ENCODE results near the gene ICA1. TPM values are rescaled to one million over a fixed set of nuclear protein-coding genes. Genes with fewer than 3 reads are reported as not detected.

Gene ICA1
- total and polyA plus RNA-seq, 4 experiments from 2014 or later, result 1.2 to 7.4 (median 2.4) TPM

DNA sequence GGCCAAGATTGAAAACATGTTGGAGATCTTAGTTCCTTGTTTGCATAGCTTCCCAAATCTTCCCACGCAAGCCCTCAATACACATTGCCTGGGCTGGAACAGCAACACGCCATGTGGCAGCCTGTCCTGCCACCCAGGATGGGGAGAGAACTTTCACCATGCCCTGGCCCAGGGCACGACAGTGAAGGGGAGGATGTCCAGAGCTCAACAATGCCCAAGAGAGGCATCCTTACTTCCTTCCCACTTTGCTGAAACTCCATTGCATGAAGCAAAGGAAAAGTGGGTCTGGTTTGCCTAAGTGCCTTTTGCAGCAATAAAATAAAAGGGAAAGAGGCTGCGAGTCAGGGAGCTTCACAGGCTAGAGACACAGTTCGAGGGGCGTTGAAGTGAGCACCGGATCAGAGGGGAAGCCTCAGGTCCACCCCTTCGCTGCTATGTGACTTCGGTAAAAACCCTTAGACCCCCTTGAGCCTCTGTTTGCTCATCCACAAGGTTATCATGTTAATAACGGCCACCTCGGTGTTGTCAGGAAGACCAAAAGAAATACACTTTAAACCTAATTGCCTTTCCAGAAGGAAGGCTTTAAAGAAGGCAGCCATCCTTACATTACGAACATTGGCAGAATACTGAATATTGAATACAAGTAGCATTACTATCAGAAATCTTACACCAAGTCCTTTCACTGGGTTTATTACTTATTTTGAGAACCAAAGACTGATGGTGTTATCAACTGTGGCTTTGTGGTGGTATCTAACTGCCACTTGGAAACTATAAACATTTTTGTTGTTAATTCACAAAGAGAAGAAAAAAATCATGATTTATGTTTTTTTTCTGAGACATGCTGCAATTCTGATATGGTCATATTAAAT lies 133.3 kb downstream of the ICA1 start:
- H3K36me3 Mint-ChIP-seq, result no peaks in the 10 kb centered on the region
- peak overlapping the region; percentile 93 to 99 (median 95) for H3K27ac Mint-ChIP-seq
- H3K4me3 Mint-ChIP-seq, result peak overlapping the region in 7 of 8 donors; percentile 60 to 79 (median 73)
- Histone ChIP-seq H3K4me1 (ENCODE audit: insufficient read depth, low read length) (peaks cover 96% of the 10 kb centered on the region), H3K27ac (ENCODE audit: low read depth, low read length) (peak overlapping the region; percentile 42), H3K36me3 (ENCODE audit: insufficient read depth, low read length) (no peaks in the 10 kb centered on the region), H3K4me3 (ENCODE audit: low read length in 2 of 2) (no peak overlapping the region), H3K9me3 (ENCODE audit: control insufficient read depth in 1 of 2, low read length in 2 of 2) (no peaks in the 10 kb centered on the region), H3K27me3 (ENCODE audit: insufficient read depth, low read length) (no peaks in the 10 kb centered on the region)
- peaks cover 70 to 100% (median 89%) of the 10 kb centered on the region in 4 donors for H3K4me1 Mint-ChIP-seq
- no peaks in the 10 kb centered on the region for H3K27me3 Mint-ChIP-seq
- ChIA-PET POLR2A (ENCODE audit: partially characterized antibody) (interaction anchor here (0.5 to 8.0 kb wide), 6 partner anchors 9 to 938 kb away, joined by 3 to 74 read pairs (median 3); no protein-coding TSS in a partner anchor), CTCF (ENCODE audit: partially characterized antibody) (interaction anchor here (1.2 kb wide), 1 partner anchor 61 kb away, joined by 4 read pairs; no protein-coding TSS in a partner anchor)
- H3K9me3 Mint-ChIP-seq, result peaks cover 0 to 2% (median 0%) of the 10 kb centered on the region in 8 donors
- intact Hi-C loops (cut with micrococcal nuclease), result loop anchor here (5.0 kb wide), 1 partner anchor 366 kb away; no protein-coding TSS in a partner anchor
- DNase-seq, result peak in 2 of 5 donors; percentile 37 to 43

DNA sequence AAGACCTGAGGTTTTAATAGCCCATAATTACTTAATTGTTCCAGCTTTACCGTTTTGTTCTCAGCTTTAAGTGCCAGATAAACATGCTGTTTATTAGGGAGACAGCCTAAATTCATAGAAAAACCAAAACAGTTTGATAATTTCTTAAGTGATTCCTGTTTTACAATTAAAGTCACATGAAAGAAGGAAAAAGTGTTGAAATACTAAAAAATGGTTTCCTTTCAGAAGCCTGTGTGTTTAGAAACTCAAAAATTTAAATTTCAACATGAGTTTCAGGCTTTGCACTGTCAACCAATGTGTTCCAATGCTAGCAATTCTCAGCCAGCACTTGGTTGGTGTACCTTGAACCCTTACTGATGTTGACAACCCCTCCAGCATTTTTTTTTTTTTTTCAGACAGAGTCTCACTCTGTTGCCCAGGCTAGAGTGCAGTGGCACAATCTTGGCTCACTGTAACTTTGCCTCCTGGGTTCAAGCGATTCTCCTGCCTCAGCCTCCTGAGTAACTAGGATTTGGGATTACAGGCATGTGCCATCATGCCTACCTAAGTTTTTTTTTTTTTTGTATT lies 135.3 kb downstream of the ICA1 start:
- CTCF ChIA-PET (ENCODE audit: partially characterized antibody), result interaction anchor here (1.1 to 2.6 kb wide), 10 partner anchors 8 to 445 kb away, joined by 3 to 17 read pairs (median 9); no protein-coding TSS in a partner anchor

DNA sequence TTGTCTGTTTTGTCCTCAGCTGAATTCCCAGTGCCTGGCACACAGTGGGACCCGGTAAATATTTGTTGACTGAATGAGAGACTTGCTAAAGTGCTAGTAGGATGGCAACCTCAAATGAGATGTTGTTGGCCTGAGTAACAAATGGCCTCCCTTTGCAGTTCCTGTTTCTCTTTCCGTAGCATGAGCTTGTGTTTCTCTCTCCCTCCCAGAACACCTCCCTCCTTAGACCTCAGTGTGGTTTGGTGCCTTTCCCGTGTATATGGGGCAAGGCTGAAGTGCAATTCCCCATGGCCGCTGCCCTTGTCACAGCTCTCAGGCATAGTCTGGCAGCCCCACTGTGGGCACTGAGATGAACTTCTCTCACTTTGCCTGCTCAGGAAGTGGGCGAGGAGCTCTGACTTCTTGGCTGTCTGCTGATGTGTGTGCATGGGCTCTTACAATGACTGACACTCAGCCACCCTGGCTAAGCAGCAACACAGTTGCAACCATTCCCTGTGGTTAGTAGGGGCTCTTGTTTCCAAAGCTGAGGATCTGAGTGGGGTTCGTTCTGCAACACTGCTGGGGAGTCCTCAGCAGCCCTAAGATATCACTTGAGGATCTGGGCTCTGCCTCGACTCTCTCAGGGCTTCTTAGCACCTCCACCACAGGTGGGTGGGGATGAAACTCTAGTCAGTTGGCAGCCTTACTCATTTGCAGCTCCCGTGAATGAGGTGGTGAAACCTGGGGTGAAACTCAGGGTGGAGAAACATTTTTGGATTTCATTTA lies 136.1 kb downstream of the ICA1 start:
- Histone ChIP-seq H3K27me3 (ENCODE audit: insufficient read depth, low read length) (no peaks in the 10 kb centered on the region), H3K27ac (ENCODE audit: low read depth, low read length) (peak overlapping the region; percentile 73), H3K4me3 (ENCODE audit: low read length in 2 of 2) (peak overlapping the region in 1 of 2 donors; percentile 12), H3K9me3 (ENCODE audit: control insufficient read depth in 1 of 2, low read length in 2 of 2) (no peaks in the 10 kb centered on the region), H3K36me3 (ENCODE audit: insufficient read depth, low read length) (no peaks in the 10 kb centered on the region), H3K4me1 (ENCODE audit: insufficient read depth, low read length) (peaks cover 94% of the 10 kb centered on the region)
- Mint-ChIP-seq H3K4me3 (peak overlapping the region; percentile 46 to 89 (median 78)), H3K27ac (peak overlapping the region; percentile 93 to 100 (median 98)), H3K9me3 (peaks cover 0 to 2% (median 0%) of the 10 kb centered on the region in 8 donors), H3K36me3 (peaks cover 0 to 2% of the 10 kb centered on the region in 2 donors), H3K4me1 (peaks cover 62 to 94% (median 79%) of the 10 kb centered on the region in 4 donors), H3K27me3 (no peaks in the 10 kb centered on the region)
- ChIA-PET POLR2A (ENCODE audit: partially characterized antibody) (interaction anchor here (0.6 to 11.6 kb wide), 41 partner anchors 7 to 486 kb away, joined by 3 to 102 read pairs (median 4); partner anchors contain the start of genes GLCCI1 and UMAD1), CTCF (ENCODE audit: partially characterized antibody) (interaction anchor here (0.7 to 2.8 kb wide), 29 partner anchors 9 to 444 kb away, joined by 3 to 17 read pairs (median 4); no protein-coding TSS in a partner anchor)
- intact Hi-C loops (cut with micrococcal nuclease), result loop anchor here (1.0 to 5.0 kb wide), 4 partner anchors 11 to 364 kb away; no protein-coding TSS in a partner anchor
- peak; percentile 80 to 92 (median 84) for DNase-seq

More for the DNA sequence above, 135.3 kb downstream of the ICA1 start:
- H3K9me3 Mint-ChIP-seq, result peaks cover 0 to 2% (median 0%) of the 10 kb centered on the region in 8 donors
- no peaks in the 10 kb centered on the region for H3K36me3 Mint-ChIP-seq
- intact Hi-C loops (cut with micrococcal nuclease), result loop anchor here (1.0 to 5.0 kb wide), 4 partner anchors 11 to 364 kb away; no protein-coding TSS in a partner anchor
- H3K4me1 Mint-ChIP-seq, result peaks cover 62 to 95% (median 81%) of the 10 kb centered on the region in 4 donors
- Histone ChIP-seq H3K27ac (ENCODE audit: low read depth, low read length) (peak overlapping the region; percentile 73), H3K9me3 (ENCODE audit: control insufficient read depth in 1 of 2, low read length in 2 of 2) (no peaks in the 10 kb centered on the region), H3K4me3 (ENCODE audit: low read length in 2 of 2) (no peak overlapping the region), H3K4me1 (ENCODE audit: insufficient read depth, low read length) (peaks cover 96% of the 10 kb centered on the region), H3K27me3 (ENCODE audit: insufficient read depth, low read length) (no peaks in the 10 kb centered on the region), H3K36me3 (ENCODE audit: insufficient read depth, low read length) (no peaks in the 10 kb centered on the region)
- H3K27ac Mint-ChIP-seq, result peak overlapping the region; percentile 93 to 100 (median 98)
- POLR2A ChIA-PET (ENCODE audit: partially characterized antibody), result interaction anchor here (1.2 to 11.6 kb wide), 17 partner anchors 7 to 486 kb away, joined by 3 to 102 read pairs (median 16); partner anchors contain the start of genes GLCCI1 and UMAD1
- DNase-seq, result no peak
- H3K27me3 Mint-ChIP-seq, result no peaks in the 10 kb centered on the region
- H3K4me3 Mint-ChIP-seq, result peak overlapping the region in 7 of 8 donors; percentile 39 to 89 (median 80)

DNA sequence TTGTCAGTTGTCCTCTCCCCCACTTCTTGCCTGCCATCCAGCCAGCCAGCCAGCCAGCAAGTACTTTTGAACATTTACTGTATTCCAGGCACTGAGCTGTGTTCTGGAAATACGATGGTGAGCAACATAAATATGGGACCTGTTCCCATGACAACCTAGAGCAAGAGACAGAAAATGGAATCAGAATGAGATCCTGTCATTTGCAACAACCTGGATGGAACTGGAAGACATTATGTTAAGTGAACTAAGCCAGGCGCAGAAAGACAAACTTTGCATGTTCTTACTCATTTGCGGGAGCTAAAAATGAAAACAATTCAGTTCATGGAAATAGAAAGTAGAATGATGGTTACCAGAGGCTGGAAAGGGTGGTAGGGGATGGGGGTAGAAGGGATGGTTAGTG lies 140.7 kb downstream of the ICA1 start:
- Mint-ChIP-seq H3K27me3 (no peaks in the 10 kb centered on the region), H3K36me3 (peaks cover 0 to 3% of the 10 kb centered on the region in 2 donors), H3K4me3 (peak overlapping the region in 2 of 8 donors; percentile 21), H3K27ac (peak overlapping the region in 6 of 7 donors; percentile 29 to 93 (median 74)), H3K4me1 (peaks cover 45 to 72% (median 55%) of the 10 kb centered on the region in 4 donors), H3K9me3 (no peaks in the 10 kb centered on the region)
- ChIA-PET POLR2A (ENCODE audit: partially characterized antibody) (interaction anchor here (1.1 to 11.6 kb wide), 2 partner anchors 12 to 55 kb away, joined by 3 to 101 read pairs; no protein-coding TSS in a partner anchor), CTCF (ENCODE audit: partially characterized antibody) (no interaction called here)
- intact Hi-C loops (cut with micrococcal nuclease), result no loop called here
- DNase-seq, result no peak
- Histone ChIP-seq H3K4me3 (ENCODE audit: low read length in 2 of 2) (no peak overlapping the region), H3K27ac (ENCODE audit: low read depth, low read length) (no peak overlapping the region), H3K4me1 (ENCODE audit: insufficient read depth, low read length) (peaks cover 77% of the 10 kb centered on the region), H3K27me3 (ENCODE audit: insufficient read depth, low read length) (no peaks in the 10 kb centered on the region), H3K36me3 (ENCODE audit: insufficient read depth, low read length) (no peaks in the 10 kb centered on the region), H3K9me3 (ENCODE audit: control insufficient read depth in 1 of 2, low read length in 2 of 2) (no peaks in the 10 kb centered on the region)

DNA sequence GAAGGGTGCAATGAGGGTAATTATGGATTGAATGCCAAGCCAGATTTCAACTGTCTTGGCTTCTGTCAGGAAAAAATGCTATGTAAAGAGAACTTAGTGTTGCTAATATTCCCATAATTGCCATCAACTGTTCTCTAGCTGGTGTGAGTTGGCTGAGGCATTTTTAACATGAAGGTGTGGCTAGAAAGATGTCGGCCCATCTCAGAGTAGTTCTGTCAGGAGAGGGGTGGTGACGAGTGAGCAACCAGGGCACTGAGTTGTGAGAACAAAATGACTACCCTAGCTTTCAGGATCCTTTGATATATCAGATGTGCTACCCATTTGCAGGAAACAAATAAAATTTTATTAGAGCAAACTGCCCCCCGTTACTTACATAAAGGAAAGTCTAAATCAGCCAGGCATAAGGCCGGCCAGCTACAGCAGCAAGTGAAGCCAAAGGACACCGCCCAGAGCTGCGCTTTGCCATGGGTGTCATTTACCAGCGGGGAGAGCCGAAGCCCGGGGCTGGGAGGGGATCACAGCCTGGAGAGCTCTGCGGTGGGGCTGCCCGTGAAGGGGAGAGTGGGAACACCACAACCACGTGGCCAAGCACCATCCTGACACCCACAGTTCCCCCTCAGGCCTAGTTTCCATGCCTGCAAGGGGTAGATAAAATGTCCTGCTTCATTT lies 141.4 kb downstream of the ICA1 start:
- Histone ChIP-seq H3K9me3 (ENCODE audit: control insufficient read depth in 1 of 2, low read length in 2 of 2) (no peaks in the 10 kb centered on the region), H3K27ac (ENCODE audit: low read depth, low read length) (no peak overlapping the region), H3K4me1 (ENCODE audit: insufficient read depth, low read length) (peaks cover 77% of the 10 kb centered on the region), H3K4me3 (ENCODE audit: low read length in 2 of 2) (no peak overlapping the region), H3K27me3 (ENCODE audit: insufficient read depth, low read length) (no peaks in the 10 kb centered on the region), H3K36me3 (ENCODE audit: insufficient read depth, low read length) (no peaks in the 10 kb centered on the region)
- intact Hi-C loops (cut with micrococcal nuclease), result no loop called here
- ChIA-PET CTCF (ENCODE audit: partially characterized antibody) (interaction anchor here (1.5 kb wide), 1 partner anchor 12 kb away, joined by 4 read pairs; no protein-coding TSS in a partner anchor), POLR2A (ENCODE audit: partially characterized antibody) (interaction anchor here (1.1 to 11.6 kb wide), 2 partner anchors 13 to 56 kb away, joined by 3 to 101 read pairs; no protein-coding TSS in a partner anchor)
- DNase-seq, result no peak
- no peaks in the 10 kb centered on the region for H3K9me3 Mint-ChIP-seq
- no peaks in the 10 kb centered on the region for H3K27me3 Mint-ChIP-seq
- peak overlapping the region in 5 of 7 donors; percentile 12 to 93 (median 64) for H3K27ac Mint-ChIP-seq
- H3K4me3 Mint-ChIP-seq, result no peak overlapping the region
- H3K4me1 Mint-ChIP-seq, result peaks cover 46 to 72% (median 55%) of the 10 kb centered on the region in 4 donors
- H3K36me3 Mint-ChIP-seq, result peaks cover 0 to 3% of the 10 kb centered on the region in 2 donors

DNA sequence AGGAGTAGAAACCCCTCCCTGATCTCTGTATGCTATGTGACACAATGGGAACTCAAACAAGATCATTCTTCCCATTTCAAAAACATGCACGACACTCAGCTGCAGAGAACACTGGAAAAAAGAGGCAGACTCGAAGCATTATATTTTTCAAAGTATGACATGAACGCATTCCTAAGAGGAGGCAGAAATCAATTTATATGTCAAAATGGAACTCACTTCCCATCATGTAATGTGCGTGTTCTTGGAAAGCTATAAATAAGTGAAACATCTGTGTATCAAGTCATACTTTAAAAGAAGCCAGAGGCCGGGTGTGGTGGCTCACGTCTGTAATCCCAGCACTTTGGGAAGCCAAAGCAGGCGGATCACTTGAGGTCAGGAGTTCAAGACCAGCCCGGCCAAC lies 142.7 kb downstream of the ICA1 start:
- Mint-ChIP-seq H3K27ac (no peak overlapping the region), H3K36me3 (peaks cover 0 to 3% of the 10 kb centered on the region in 2 donors), H3K27me3 (no peaks in the 10 kb centered on the region), H3K9me3 (no peaks in the 10 kb centered on the region), H3K4me1 (peaks cover 46 to 72% (median 56%) of the 10 kb centered on the region in 4 donors), H3K4me3 (no peak overlapping the region)
- no peaks in the 10 kb centered on the region for H3K27me3 ChIP-seq (ENCODE audit: insufficient read depth, low read length)
- POLR2A ChIA-PET (ENCODE audit: partially characterized antibody), result interaction anchor here (0.7 to 11.6 kb wide), 2 partner anchors 14 to 37 kb away, joined by 3 to 101 read pairs; no protein-coding TSS in a partner anchor
- H3K9me3 ChIP-seq (ENCODE audit: control insufficient read depth in 1 of 2, low read length in 2 of 2), result no peaks in the 10 kb centered on the region
- no peak for DNase-seq
- no peak overlapping the region for H3K4me3 ChIP-seq (ENCODE audit: low read length in 2 of 2)
- CTCF ChIA-PET (ENCODE audit: partially characterized antibody), result interaction anchor here (0.8 to 1.5 kb wide), 2 partner anchors 13 to 73 kb away, joined by 3 to 4 read pairs; no protein-coding TSS in a partner anchor
- intact Hi-C loops (cut with micrococcal nuclease), result no loop called here
- H3K4me1 ChIP-seq (ENCODE audit: insufficient read depth, low read length), result peaks cover 77% of the 10 kb centered on the region
- H3K27ac ChIP-seq (ENCODE audit: low read depth, low read length), result no peak overlapping the region
- H3K36me3 ChIP-seq (ENCODE audit: insufficient read depth, low read length), result no peaks in the 10 kb centered on the region

Measured in CD4-positive, alpha-beta memory T cell (primary cell).